IPS-20b (cell line): ENCODE data around the gene FAM89B.

Experiments used
- H3K27ac ChIP-seq: one replicate; pipeline ENCODE4 v1.5.1; 2013; ENCODE audit warnings: low read length
- H3K27me3 ChIP-seq: 2 replicates; pipeline ENCODE4 v1.6.1; 2013; ENCODE audit warnings: mild to moderate bottlenecking, low read length, inconsistent platforms; ENCODE audit not compliant: insufficient read depth
- H3K36me3 ChIP-seq: 2 replicates; pipeline ENCODE4 v1.6.1; 2013; ENCODE audit warnings: low read depth, mild to moderate bottlenecking, inconsistent platforms, low read length, moderate library complexity; ENCODE audit not compliant: insufficient read depth
- H3K4me1 ChIP-seq: 2 replicates; pipeline ENCODE4 v1.6.1; 2013; ENCODE audit warnings: mild to moderate bottlenecking, control low read depth, inconsistent platforms, low read length, moderate library complexity; ENCODE audit not compliant: insufficient read depth
- H3K4me3 ChIP-seq: 2 replicates; pipeline ENCODE4 v1.5.1; 2013; ENCODE audit warnings: mild to moderate bottlenecking, low read length, inconsistent platforms
- H3K9ac ChIP-seq: 2 replicates; pipeline ENCODE4 v1.6.1; 2013; ENCODE audit warnings: low read depth, mild to moderate bottlenecking, inconsistent platforms, low read length, moderate library complexity
- H3K9me3 ChIP-seq: 2 replicates; pipeline ENCODE4 v1.6.1; 2013; ENCODE audit warnings: mild to moderate bottlenecking, low read depth, low read length, inconsistent platforms; ENCODE audit not compliant: insufficient read depth

FAM89B gene

GRCh38 chr11:65554057-65554818 is 18.1 kb upstream of the FAM89B start:
- Histone ChIP-seq H3K4me3 (peak overlapping the region; percentile 63; the same call in 1 of the 2 replicates), H3K4me1 (peaks cover 19% of the 10 kb centered on the region), H3K9ac (no peak overlapping the region), H3K36me3 (no peaks in the 10 kb centered on the region), H3K27ac (no peak overlapping the region), H3K27me3 (peaks cover 72% of the 10 kb centered on the region), H3K9me3 (no peaks in the 10 kb centered on the region)

DNA sequence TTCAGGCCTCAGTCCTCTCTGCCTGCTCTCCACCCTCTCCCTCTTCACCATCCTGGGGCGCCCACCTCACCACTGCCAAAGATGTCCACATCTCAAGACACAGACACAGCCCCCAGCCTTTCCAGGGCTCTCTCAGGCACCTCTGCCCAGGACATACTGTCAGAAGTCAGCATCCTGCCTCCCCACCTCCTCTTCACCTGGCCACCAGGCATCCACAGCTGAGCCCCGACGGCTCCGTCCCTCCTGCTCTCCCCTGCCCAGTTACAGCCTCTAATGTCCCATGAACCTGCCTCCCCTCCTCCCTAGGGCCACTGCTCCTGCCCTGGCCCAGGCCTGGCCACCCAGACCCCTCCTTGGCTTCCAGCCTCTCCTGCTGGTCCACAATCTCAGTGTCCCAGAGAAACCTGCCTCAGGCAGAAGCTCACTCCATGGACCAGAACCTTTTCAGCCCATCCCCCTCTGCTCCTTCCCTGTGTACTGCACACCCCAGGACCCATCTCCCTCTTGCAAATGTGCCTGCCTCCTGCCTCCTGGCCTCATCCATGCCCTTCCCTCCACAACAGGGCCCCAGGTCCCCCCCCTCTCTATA is 17.4 kb upstream of the FAM89B start:
- Histone ChIP-seq H3K4me1 (peaks cover 26% of the 10 kb centered on the region), H3K4me3 (no peak overlapping the region), H3K36me3 (no peaks in the 10 kb centered on the region), H3K27ac (no peak overlapping the region), H3K9me3 (no peaks in the 10 kb centered on the region), H3K27me3 (peaks cover 73% of the 10 kb centered on the region), H3K9ac (no peak overlapping the region)

- Histone ChIP-seq H3K27ac (no peak overlapping the region), H3K36me3 (no peaks in the 10 kb centered on the region), H3K4me3 (no peak overlapping the region), H3K27me3 (peaks cover 72% of the 10 kb centered on the region), H3K9ac (no peak overlapping the region), H3K4me1 (peaks cover 31% of the 10 kb centered on the region), H3K9me3 (no peaks in the 10 kb centered on the region)
Measured at GRCh38 chr11:65555693-65556231, 16.6 kb upstream of the FAM89B start.

- H3K9ac ChIP-seq, result no peak overlapping the region
- H3K4me1 ChIP-seq, result peaks cover 36% of the 10 kb centered on the region
- no peaks in the 10 kb centered on the region for H3K36me3 ChIP-seq
- peak overlapping the region; percentile 31; the same call in 1 of the 2 replicates for H3K4me3 ChIP-seq
- H3K27ac ChIP-seq, result no peak overlapping the region
- peaks cover 64% of the 10 kb centered on the region for H3K27me3 ChIP-seq
- no peaks in the 10 kb centered on the region for H3K9me3 ChIP-seq
Measured at GRCh38 chr11:65556470-65557279, 15.7 kb upstream of the FAM89B start.

DNA sequence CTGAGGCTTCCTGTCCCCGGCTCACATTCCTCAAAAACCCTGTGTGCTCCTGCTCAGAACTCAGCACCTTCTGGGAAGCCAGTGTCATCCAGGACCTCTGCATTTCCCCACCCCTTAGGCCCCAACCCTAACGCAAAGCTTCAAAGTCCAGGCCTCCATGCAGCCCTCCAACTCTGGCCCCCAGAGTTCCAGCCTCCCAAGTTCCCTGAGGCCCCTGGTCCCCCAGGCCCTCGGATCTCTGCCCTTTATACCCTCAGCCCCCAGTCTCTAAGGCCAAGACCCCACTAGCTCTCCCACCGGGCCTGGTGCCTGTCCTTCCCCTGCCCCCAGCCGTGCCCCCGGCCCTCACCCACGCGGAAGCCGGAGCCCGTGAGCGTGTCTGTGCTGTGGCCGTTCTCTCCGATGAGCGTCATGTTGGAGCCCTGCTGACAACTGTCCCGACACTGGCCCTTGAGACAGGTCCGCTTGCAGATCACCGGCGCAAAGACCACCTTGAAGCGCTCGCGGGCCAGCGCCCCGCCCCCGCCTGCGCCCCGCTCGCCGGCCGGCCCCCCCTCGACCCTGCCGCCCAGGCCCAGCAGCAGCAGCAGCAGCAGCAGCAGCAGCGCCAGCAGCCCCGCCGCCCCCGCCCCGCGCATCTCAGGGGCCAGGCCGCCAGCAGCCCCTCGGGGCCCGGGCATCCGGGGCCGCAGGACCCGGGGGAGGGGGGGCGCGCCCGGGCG is 14.9 kb upstream of the FAM89B start:
- no peak overlapping the region for H3K9ac ChIP-seq
- peak overlapping the region; percentile 68; the same call in 1 of the 2 replicates for H3K4me3 ChIP-seq
- H3K36me3 ChIP-seq, result no peaks in the 10 kb centered on the region
- H3K27me3 ChIP-seq, result peaks cover 58% of the 10 kb centered on the region
- no peaks in the 10 kb centered on the region for H3K9me3 ChIP-seq
- H3K4me1 ChIP-seq, result peaks cover 36% of the 10 kb centered on the region
- no peak overlapping the region for H3K27ac ChIP-seq

DNA sequence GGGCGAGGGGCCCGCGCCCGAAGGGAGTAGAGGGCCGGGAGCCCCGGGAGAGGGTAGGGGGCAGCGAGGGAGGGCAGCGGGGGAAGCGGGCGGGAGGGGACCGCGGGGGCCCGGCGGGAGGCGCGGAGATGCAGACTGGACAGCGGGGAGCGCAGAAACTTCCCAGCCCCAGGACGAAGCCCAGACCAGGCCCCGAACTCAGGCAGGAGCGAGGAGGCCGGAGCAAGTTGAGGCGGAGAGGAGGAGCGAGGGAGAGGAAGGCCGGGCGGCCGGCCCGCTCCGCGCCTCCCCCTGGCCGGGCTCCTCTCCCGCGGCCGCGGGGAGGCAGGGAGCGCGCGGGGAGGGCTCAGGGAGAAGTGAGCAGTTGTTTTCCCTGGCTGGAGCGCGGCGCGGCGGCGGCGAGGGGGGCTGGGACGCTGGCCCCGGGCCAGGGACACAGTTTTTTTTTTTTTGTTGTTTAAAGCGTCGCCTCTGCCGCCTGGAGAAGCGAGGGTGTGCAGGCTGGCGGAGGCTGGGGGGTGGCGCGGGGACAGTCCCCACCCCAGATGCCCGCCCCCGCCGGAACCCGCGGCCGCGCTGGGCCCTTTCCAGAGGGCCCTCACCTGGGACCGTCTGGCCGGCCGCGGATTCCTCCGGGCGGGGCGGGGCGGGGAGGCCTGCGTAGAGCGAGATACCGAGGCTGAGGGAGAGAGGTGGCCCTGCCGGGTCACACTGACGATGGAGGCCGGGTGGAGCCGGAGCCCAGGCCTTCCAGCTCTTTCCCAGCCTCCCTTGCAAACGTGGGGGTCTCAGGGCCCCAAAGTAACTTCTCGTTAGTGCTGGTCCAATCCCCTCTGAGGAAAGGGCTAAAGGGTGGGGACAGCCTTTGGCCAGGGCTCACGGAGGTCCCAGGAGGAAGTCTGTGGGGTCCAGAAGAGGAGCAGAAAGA is 14.1 kb upstream of the FAM89B start, which contains the start of gene LTBP3:
Gene LTBP3 (minus strand): TSS at position 358 of the 928 bp plus-strand sequence. CDS start 400 bp downstream, outside the sequence.
- no peak within 1 kb of the TSS for H3K27ac ChIP-seq
- H3K9ac ChIP-seq, result peak within 1 kb of the TSS; percentile 58; the same call in 1 of the 2 replicates
- H3K27me3 ChIP-seq, result peaks cover 55% of the 10 kb centered on the region
- no peaks in the 10 kb centered on the region for H3K36me3 ChIP-seq
- H3K4me3 ChIP-seq, result peak within 1 kb of the TSS; percentile 68
- H3K4me1 ChIP-seq, result peaks cover 34% of the 10 kb centered on the region
- no peaks in the 10 kb centered on the region for H3K9me3 ChIP-seq

GRCh38 chr11:65558930-65559509 is 13.3 kb upstream of the FAM89B start:
- Histone ChIP-seq H3K4me1 (peaks cover 31% of the 10 kb centered on the region), H3K9ac (peak overlapping the region; percentile 58; the same call in 1 of the 2 replicates), H3K36me3 (no peaks in the 10 kb centered on the region), H3K27ac (no peak overlapping the region), H3K9me3 (no peaks in the 10 kb centered on the region), H3K4me3 (peak overlapping the region; percentile 68), H3K27me3 (peaks cover 51% of the 10 kb centered on the region)

- Histone ChIP-seq H3K4me3 (no peak overlapping the region), H3K36me3 (no peaks in the 10 kb centered on the region), H3K27ac (no peak overlapping the region), H3K9ac (no peak overlapping the region), H3K27me3 (peaks cover 46% of the 10 kb centered on the region), H3K4me1 (peaks cover 28% of the 10 kb centered on the region), H3K9me3 (no peaks in the 10 kb centered on the region)
Measured at GRCh38 chr11:65559535-65559934, 12.8 kb upstream of the FAM89B start.

- Histone ChIP-seq H3K9me3 (no peaks in the 10 kb centered on the region), H3K4me1 (peaks cover 28% of the 10 kb centered on the region), H3K36me3 (no peaks in the 10 kb centered on the region), H3K9ac (no peak overlapping the region), H3K27me3 (peaks cover 41% of the 10 kb centered on the region), H3K27ac (no peak overlapping the region), H3K4me3 (no peak overlapping the region)
Measured at GRCh38 chr11:65559951-65560537, 12.3 kb upstream of the FAM89B start.
